GM19397 (cell line): ENCODE data around the gene WWC2.

Source experiments
- ATAC-seq: cut with Tn5 transposase; IDR thresholded peaks from one replicate; pipeline ENCODE4 v1.9.1; 2021; ENCODE audit warnings: mild to moderate bottlenecking, moderate library complexity; ENCODE audit not compliant: unreplicated experiment

The WWC2 gene

DNA sequence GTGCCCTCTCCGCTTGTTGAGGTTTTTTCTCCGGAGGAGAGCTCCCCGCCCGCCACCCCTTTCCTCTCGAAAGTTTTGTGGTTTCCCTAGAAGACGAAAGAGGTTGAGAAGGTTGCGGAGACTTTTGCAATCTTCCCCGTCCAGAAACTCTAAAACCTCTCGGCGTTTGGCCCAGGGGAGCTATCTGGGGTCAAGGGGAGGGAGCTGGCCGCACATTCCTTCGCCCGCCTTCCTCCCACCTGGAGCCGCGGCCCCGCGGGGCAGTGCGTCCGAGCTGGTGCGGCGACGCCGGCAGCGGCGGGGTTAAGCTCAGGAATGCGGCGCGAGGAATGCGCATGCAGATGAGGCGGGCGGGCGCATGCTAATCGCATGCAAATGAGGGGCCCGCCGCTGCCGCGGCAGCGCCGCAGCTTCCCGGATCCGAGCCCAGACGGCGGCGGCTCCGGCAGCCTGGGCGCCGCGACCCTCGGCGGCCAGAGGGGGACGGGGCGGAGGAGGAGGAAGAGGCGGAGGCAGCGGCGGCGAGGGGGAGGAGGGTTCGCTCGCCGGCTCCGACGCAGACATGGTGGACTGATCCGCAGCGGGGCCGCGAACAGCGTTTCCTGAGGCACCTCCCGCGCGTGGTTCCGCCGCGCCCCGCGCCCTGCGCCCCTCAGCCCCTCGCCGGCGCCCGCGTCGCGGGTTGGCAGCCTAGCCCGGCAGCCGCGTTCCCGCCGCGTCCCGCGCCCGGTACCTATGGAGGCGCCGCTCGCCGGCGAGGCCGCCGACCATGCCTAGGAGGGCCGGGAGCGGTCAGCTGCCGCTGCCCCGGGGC, at the start of gene WWC2:
Gene WWC2, plus strand, starts transcription at position 535 of the 814 bp plus-strand sequence. Its CDS starts 235 bp downstream, at position 770.
- ATAC-seq: peak; percentile 78

DNA sequence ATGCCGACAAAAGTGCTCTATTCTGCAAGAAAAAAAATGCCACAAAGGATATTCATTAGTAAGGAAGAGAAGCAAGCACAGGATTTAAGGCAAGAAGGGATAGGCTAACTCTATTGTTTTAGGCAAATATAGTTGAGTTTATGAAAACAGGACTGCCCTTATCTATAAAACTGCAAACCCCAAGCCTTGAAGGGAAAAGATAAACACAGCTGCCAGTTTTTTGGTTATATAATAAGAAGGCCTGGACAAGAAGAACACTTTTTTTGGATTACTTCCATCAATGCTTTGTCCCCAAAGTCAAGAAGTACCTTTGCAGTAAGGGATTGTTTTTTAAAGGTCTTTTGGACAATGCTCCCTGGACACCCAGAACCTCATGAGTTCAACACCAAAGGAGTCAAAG, 45.4 kb upstream of the WWC2 start:
- no peak for ATAC-seq

DNA sequence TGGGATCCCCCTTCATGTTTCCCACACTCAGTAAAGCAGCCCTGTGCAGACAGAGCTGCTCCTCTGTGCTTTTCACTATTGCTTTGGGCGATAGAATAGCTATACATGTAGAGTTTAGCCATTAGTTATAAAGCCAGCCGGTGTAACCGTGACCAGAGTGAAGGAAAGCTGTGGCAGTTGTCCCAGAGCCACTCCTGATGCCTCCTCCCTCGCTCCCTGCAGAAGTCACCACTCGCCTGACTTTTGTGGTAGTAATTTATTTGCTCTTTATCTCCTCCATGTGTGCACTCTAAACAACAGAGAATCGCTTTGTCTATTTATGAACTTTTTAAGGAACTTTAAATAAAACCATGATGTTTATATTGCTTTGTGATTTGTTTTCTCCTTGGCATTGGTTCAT, 41.8 kb upstream of the WWC2 start:
- no peak for ATAC-seq

DNA sequence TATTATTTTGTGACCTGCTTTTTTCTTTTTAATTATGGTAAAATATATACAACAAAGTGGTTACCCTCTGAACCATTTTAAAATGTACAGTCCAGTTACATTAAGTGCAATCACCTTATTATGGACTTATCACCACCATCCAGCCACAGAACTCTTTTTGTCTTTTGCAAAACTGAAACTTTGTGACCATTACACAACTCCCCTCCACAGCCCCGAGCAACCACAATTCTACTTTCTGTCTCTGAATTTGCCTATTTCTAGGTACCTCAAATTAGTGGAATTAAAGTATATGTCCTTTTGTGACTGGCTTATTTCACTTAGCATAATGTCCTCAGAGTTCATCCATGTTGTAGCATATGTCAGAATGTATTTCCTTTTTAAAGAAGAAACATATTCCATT, 39.3 kb upstream of the WWC2 start:
- ATAC-seq: no peak

DNA sequence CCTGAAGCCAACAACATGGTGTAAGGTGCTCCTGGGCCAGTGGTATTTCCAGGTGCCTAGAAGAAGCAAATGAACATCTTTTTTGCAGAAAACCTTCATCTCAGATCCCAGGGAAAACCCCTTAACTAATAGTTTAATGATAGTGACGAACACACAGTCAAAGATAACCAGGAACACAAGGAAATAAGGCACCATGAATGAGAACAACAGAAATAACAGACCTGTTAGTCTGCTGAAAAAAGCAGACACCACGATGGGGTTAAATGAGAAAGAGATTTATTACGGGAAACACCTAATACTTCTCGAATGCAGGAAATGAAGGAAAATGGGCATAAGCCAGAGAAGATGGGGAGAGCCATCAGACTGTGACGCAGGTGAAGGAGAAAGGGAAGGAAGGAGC, 30.6 kb upstream of the WWC2 start:
- ATAC-seq: no peak

DNA sequence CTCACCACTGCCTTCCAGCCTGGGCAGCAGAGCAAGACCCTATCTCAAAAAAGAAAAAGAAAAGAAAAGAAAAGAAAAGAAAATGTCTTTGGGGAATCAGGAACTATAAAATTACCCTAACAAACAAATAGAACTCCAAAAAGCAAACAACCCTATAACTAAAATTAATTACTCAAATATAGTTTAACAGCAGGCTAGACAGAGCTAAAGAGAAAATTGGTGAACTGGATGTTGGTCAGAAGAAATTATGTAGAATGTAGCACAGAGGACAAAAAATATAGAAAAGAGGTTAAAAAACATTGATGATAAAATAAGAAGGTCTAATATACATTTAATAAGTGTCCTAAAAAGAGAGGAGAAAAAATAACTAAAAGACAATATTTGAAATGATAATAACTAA, 27.8 kb upstream of the WWC2 start:
- no peak for ATAC-seq

DNA sequence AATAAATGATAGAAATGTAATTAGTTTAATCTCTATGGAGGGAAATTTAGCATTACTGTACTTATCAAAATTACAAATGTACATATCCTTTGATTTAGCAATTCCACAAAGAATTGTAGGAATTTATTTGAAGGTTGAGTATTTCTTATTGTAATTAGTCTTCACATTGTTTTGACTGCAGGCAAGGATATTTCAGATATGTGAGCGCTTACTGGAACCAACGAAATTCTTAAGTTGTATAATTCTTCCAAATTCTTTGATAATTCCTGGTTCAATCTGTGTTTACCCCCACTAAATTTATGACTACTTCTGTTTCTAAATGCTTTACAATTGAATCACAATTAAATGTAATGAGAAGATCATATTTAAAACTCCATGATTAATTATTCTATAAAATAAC, 26.9 kb upstream of the WWC2 start:
- ATAC-seq: no peak

DNA sequence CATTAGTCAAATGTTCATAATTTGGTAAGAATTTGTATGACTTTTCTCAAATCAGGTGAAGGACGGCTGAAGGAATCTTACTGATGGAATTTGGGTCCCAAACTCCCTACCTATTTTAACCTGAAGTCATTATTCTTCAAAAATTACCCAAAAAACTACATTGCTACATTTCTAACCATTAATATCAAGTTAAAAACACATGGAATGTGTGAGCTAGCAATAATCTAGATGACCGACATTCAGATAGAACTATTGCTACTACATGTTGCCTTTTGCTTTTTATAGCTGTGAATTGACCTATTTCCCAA, 25.3 kb upstream of the WWC2 start:
- no peak for ATAC-seq

DNA sequence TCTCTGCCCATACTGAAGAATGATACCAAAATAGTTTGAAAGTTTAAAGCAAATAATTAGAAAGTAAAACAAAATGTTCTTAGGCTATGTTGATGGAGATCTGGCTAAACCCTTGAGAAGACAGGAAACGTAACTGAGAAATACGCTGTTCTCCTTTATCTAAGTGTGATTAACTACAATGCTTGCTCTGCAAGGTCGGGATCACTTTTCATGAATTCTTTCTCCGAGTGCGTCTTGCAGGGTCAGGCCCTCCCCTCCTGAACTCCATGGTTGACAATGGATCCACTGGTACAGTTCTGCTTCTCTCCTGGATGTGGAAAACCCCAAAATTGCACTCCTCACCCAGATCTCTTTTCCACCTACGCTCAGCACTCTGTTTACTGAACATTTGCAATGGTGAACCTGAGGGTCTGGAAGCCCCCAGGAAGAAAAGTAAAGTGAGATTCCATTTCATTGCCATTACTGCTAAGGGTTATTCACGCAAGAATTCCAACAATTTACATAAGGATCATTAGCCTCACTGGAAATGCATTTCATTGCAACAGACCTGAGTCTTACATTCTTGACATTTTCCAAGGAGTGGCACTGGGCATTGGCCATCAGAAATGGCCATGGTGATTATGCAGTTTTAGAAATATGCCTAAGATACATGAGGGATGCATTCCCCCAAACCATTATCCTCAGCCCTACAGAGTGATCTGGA, 24.6 kb upstream of the WWC2 start:
- no peak for ATAC-seq

DNA sequence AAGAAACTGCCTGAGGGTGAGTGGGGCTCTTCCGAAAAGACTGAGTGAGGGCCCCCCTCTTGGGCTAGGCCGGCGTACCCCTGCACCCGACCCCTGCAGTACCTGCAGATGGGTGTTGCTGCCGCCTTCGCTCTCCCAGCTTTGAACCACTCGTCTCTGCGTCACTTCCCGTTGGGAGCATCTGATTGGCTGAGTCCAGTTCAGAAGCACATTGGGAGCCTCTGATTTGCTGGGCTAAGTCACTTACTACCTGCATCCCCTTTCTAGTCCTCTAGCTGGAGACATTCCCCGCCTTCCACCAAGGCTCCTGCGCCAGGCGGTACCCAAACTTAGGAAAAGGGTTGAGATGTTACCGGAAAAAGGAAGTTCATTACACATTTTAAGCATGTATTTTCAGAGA, 20.4 kb upstream of the WWC2 start:
- ATAC-seq: no peak

DNA sequence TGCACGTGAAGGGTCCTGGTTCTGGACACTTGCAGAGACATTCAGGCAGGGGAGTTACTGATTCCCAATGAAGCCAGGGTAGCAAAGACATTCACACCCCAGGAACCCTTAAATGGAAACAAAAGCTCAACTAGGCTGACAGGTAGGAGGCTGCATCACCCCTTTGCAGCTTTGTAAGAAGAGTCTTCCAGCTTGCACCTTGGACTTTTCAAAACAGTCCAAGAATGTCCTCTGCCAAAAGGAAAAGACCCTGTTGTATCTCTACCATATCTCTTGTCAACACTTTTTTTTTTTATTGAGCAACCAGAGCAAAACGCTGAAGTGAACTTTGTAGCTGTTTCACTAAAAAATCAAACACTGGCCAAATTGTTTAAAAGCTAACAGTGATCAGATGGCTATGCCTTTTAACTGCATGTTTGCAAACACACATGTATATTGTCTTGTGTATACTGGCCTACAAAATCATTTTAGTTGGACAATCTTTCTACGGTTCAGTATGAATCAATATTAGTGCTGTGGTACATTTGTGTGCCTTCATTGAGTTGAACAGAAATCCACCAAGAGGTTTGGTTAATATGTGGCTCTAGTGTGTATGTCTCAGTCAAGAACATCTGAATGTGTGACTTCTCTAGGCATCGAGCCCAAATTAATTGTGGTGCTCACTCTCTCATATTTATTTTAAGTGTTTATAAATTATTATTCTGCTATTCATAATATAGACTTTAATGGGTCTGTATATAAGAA, 18.5 kb upstream of the WWC2 start:
- ATAC-seq: no peak

DNA sequence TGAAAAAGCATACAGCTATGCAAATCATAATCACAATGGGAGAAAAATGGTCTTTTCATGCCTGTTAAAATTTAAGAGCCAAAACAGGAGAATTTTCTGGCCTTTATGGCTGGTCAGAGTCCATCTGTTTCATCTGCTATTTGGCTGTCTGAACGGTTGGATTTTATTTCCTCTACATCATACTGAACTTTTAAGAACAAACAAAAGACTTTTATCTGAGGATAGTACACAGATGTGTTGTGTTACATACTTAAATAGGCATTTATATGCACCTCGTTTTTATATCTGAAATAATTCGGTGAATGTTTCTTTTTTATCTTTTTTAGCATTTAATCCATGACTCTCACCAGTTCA, 18.0 kb upstream of the WWC2 start:
- no peak for ATAC-seq

DNA sequence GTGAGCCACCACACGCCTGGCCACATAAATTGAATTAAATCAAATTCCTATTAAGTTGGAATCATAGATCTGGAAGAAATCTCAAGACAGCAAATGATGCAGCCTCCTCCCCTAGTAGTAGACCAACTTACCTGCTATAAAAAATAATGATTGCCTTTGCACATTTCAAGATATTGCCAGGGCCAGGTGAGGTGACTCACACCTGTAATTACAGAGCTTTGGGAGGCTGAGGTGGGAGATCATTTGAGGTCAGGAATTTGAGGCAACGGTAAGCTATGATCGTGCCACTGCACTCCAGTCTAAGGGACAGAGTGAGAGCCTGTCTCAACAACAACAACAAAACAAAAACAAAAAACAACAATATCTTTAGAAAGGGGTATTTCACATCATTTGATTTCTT, 17.0 kb upstream of the WWC2 start:
- ATAC-seq: no peak

DNA sequence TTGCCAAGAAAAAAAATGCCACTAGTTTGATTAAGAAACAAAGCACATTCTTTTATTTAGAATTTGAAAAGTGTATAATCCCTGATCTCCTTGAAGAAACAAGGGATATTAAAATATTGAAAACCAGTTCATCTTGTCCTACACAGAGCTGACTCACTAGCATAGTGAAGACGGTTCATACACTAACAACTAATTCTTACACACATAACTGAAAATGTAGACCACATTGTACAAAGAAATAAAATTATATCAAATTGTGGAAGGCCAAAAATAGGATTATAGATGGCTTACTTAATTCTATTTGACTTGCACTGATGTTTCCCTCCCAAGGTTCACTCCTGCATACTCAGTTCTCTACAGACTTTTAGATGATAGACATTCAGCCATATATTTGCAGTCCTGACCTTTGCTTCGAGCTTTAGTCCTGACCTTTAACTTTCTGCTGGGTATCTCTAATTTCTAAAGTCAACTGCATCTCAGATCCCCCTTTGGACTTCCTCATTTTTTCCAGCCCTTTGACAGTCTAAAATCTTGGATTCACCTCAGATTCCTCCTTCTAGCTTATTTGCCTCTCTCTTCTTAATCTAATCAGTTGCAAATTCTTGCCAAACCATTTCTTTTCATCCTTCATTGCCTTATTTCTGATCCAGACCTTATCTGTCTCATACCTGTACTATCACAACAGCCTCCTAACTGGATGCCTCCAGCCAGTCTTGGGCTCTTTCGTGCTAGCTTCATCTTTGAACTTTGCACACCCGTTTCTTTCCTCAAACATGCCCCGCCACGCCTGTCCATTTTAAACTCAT, 4.5 kb upstream of the WWC2 start:
- ATAC-seq: no peak

DNA sequence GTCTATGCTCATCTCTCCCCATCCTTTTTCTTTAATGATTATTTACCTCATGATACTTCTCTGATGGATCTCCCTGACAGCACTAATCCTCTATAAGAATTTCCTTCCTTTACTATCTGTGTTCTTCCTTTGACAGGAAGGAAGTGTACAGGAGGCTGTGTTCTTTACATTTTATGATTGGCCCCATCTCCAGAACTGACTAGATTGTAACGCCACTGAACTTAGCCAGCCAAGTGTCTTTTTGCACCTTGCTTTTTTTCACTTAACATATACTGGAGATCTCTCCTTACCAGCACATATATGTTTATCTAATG, 3.9 kb upstream of the WWC2 start:
- ATAC-seq: no peak

DNA sequence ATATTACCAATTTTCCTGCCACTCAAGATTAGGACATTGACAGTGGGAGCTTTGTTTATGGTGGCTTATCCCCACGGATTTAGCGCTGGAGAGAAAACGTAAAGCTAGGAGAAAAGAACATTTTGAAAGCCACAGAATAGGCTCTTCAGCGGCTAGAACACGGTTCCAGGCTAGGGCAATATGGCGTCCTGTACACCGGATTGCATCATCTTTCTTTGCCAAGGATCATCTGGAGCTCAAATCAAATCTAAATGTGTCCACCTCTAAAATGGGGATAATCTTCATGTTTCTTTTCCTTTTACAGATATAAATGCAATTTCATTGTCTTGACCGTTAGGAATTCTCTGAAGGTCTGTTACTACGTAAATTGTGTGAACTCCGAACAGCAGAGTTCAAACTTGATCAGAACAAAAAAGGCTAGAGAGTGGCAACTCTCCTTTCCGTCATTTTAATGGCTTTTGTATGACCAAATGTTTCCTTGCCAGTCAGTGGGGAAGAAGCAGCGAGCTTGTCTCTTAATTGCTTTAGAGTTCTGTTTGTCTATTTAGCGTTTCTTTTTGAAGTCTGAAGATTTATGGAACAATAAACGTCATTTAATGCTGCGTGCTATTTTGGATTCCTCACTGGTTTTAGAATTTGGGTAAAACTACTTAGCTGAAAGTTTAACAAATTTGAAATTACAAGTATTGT, 2.6 kb upstream of the WWC2 start:
- ATAC-seq: no peak

DNA sequence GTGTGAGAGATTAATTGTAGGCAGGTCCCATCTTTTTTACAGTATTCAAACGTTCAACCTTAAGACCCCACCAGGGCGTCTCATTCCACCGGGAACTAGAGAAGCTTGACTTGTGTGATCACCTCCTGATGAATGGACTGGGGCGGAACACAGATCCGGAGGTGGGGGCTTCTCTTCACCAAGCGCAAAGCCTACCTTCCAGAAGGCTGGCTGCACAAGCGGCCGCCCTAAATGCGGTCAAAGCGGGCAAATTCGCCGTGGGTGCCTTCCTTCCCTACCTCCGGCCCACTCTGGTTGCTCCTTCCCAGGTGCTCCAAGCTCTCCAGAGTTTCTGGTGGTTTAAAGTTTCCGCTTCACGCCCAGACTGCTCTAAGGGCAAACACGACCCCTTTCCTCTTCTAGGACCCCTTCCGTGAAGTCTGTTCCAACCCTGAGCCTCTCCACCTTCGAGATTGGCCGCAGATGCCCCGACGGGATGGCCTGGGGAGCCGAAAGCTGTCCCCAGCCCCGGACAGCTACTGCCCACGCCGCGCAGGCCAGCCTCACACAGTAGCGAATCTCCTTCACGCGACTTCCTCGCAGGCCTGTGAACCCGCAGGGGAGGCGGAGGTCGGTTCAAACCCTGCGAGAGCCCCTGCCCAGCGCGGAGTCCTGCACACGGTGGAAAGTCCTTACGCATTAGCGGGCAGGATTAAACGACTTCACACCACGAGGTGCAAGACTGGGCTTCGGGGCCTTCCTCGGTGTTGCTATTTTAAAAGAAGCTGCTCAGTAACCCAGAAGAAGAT, 1.6 kb upstream of the WWC2 start:
- ATAC-seq: no peak

DNA sequence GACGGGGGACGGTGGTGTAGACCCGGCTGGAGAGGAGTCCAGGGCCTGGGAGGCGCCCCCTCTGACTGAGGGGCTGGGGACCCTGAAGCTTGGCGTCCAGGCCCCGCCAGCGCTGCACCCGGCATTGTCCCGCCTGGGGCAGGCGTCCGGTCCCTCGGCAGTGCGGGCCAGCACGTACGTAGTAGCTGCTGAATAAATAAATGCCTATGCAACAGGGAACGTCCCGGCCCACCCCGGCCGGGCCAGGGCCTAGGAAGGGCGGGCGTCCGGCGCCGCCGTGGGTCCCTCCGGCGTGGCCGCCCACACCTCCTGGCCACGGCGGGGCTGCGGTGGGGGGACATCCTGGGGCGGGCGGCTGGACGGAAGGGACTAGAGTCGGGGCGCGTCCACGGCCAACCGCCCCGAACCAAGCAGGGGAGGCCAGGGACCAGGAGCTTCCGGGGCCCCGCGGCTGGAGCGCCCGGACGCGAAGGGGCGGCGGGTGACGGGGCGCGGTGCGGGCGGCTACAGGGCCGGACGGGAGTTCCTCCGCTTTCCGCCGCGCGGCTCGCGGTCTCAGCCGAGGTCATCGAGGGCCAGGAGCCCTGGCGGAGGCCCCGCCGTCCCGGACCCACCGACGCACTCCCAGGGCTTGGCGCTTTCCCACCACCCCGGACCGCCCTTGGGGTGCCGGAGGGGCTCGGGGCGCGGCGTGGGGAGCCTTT, 886 bp upstream of the WWC2 start:
- ATAC-seq: peak; percentile 37

DNA sequence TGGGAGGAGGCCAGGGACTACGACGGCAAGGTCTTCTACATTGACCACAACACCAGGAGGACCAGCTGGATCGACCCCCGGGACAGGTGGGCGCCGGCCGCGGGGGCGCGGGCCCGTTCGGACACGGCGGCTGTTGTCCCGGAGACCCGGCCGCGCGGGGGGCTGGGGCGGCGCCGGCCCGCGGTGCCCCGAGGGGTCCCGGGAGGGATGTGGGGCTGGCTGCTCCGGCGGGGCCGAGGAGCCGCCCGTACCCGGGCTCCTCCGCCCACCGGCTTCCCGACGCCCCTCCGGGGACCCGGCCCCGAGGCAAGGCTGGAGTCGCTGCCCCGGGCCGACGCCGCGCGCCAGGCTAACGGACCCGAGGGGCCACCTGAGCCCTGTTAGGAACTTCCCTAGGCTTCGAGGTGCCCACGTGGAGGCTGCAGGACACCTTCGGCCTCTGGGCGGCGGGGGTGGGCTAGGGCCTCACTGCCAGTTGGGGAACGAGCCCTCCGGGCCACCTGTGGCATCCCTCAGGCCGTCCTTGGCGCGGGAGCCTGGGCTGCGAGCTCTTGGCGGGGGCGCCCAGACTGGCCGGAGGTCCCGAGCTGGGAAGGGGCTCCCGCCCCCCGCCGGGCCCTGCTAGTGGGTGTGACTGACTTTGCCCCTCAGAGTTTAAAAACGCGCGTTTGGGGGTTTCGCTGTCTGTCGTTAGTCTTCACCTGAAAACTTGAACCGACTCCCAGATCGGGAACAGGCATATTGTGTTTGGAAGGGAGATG, 660 bp downstream of the WWC2 start:
- ATAC-seq: peak; percentile 21
